T-helper 1 cell treated with Interleukin-12 subunit alpha and Interleukin-12 subunit beta and Interleukin-4 antibody, amounts not matched to agents 30 μg/mL and 1 μg/mL, for 36 hours (primary cell): ENCODE results near the gene PSMD12.
"Not testable (repeated sequence)": the region's sequence is repeated elsewhere in the genome, so short reads cannot be mapped to it uniquely, and the experiment has no call there.

ENCODE experiments used
- H3K27ac Mint-ChIP-seq: one replicate; pipeline ENCODE4 v1.8.0; 2021; ENCODE audit warnings: mild to moderate bottlenecking, mixed read lengths
- H3K27me3 Mint-ChIP-seq: one replicate; pipeline ENCODE4 v1.8.0; 2021; ENCODE audit warnings: low read depth, mixed read lengths
- H3K36me3 Mint-ChIP-seq: one replicate; pipeline ENCODE4 v1.8.0; 2021; ENCODE audit warnings: low read depth, mixed read lengths
- H3K4me1 Mint-ChIP-seq: one replicate; pipeline ENCODE4 v1.8.0; 2021; ENCODE audit warnings: low read depth, mixed read lengths
- H3K4me3 Mint-ChIP-seq: one replicate; pipeline ENCODE4 v1.8.0; 2021; ENCODE audit warnings: mild to moderate bottlenecking, moderate library complexity, mixed read lengths
- H3K9me3 Mint-ChIP-seq: one replicate; pipeline ENCODE4 v1.8.0; 2021; ENCODE audit warnings: mixed read lengths

The PSMD12 gene

GRCh38 chr17:67399676-67400075 is 33.3 kb upstream of the PSMD12 start:
- Mint-ChIP-seq H3K4me1 (peaks cover 37% of the 10 kb centered on the region), H3K36me3 (peaks cover 4% of the 10 kb centered on the region), H3K4me3 (peak overlapping the region; percentile 54), H3K9me3 (no peaks in the 10 kb centered on the region), H3K27ac (peak overlapping the region; percentile 50), H3K27me3 (no peaks in the 10 kb centered on the region)

- Mint-ChIP-seq H3K27me3 (no peaks in the 10 kb centered on the region), H3K36me3 (peaks cover 10% of the 10 kb centered on the region), H3K27ac (no peak overlapping the region), H3K9me3 (no peaks in the 10 kb centered on the region), H3K4me1 (peaks cover 43% of the 10 kb centered on the region), H3K4me3 (no peak overlapping the region)
These were observed 27.5 kb upstream of the PSMD12 start for GRCh38 chr17:67393809-67394397.

DNA sequence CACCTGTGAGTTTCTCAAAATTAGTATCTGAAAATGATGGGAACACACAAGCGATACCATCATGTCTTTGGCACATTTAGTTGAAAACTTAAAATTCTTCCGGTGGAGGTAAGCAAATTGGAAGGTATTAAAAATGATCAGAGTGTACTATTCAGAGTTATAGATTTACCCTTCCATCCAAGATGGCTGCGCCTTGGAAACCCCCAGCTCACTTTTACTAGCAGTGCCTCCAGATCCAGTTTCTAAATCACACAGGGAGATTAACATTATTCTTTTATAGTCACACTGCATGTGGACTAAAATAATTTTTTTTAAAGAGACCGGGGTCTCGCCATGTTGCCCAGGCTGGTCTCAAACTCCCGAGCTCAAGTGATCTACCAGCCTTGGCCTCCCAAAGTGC is 25.7 kb upstream of the PSMD12 start:
- Mint-ChIP-seq H3K4me1 (peaks cover 42% of the 10 kb centered on the region), H3K36me3 (peaks cover 6% of the 10 kb centered on the region), H3K4me3 (peak overlapping the region; percentile 7), H3K27me3 (no peaks in the 10 kb centered on the region), H3K27ac (peak overlapping the region; percentile 82), H3K9me3 (no peaks in the 10 kb centered on the region)

DNA sequence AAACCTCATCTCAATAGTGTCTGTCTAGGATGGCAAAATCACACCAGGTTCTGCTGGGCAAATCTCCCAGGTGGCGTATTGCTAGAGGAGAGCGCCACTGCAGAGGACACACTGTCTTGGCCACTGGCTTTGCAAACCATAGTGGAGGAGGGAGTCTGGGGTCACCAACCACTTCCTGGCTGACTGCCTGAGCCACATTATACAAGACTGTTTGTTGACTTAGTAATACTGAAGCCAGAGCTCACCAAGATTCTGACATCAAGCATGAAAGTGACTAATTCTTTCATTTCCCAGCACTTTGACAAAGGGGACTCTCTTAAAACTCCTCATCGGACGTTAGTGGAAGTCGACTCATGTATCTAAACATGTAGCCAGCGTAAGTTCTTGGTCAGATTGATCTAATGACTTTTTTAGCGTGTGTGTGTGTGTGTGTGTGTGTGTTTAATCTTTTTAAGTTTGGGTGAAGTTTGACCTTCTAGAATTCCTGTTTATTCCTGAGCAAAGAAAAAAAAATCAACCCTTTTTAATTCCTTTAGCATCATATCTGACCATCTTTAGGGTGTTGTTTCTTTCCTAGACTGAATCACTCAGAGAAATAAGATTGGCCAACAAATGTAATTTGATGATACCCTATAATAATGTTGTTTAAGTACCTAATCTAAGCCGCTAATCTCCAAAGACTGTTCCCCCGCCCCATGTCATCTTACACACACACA is 24.4 kb upstream of the PSMD12 start:
- peak overlapping the region; percentile 96 for H3K27ac Mint-ChIP-seq

DNA sequence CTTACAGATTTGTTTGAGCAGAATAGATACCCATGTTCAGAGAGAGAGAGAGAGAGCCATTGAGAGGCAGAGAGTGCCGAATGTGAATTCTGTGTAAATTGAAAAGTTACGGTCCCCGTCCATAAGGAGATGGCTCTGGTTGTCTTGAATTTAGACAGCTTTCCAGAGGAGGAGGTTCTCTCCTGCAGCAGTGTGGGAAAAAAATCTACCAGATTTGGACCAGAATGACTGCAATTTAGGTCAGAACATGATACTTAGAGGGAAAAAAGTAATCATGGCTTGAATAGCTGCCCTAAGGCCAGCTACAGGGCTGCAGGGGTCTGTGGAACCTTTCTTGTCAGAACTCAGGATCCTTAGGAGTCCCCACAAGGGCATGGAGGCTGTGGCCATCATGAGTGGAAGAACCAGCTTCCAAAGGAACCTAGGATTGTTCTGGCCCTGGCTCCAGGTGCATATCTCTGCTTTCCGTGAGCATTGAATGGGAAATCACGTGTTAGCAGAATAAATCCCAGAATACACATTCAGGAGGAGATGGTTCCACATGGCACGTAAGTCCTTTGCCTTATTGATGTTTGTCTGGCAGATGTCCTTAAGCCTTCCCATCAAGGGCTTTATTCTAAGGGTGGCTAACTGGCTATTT is 23.7 kb upstream of the PSMD12 start:
- Mint-ChIP-seq H3K4me1 (peaks cover 54% of the 10 kb centered on the region), H3K27ac (peak overlapping the region; percentile 96), H3K27me3 (no peaks in the 10 kb centered on the region), H3K36me3 (peaks cover 6% of the 10 kb centered on the region), H3K9me3 (no peaks in the 10 kb centered on the region), H3K4me3 (peak overlapping the region; percentile 87)

More for the DNA sequence above, 24.4 kb upstream of the PSMD12 start:
- H3K27me3 Mint-ChIP-seq, result no peaks in the 10 kb centered on the region
- H3K9me3 Mint-ChIP-seq, result no peaks in the 10 kb centered on the region
- peaks cover 50% of the 10 kb centered on the region for H3K4me1 Mint-ChIP-seq
- peaks cover 6% of the 10 kb centered on the region for H3K36me3 Mint-ChIP-seq
- H3K4me3 Mint-ChIP-seq, result peak overlapping the region; percentile 87

DNA sequence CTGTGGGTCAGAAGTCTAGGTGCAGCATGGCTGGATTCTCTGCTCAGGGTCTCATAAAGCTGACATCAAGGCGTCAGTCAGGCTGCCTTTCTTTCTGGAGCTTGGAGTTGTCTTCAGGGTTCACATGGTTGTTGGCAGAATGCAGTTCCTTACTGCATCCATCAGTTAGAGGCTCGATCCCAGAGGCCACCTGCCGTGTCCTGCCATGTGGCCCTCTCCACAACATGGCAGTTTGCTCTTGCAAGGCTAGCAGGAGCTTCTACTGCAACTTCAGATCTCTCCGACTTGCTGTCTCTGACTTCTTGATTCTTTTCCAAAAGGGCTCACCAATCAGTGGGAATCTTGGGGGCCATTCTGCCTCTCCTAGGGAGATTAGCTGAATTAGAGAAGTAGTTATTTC is 22.6 kb upstream of the PSMD12 start:
- no peak overlapping the region for H3K4me3 Mint-ChIP-seq

DNA sequence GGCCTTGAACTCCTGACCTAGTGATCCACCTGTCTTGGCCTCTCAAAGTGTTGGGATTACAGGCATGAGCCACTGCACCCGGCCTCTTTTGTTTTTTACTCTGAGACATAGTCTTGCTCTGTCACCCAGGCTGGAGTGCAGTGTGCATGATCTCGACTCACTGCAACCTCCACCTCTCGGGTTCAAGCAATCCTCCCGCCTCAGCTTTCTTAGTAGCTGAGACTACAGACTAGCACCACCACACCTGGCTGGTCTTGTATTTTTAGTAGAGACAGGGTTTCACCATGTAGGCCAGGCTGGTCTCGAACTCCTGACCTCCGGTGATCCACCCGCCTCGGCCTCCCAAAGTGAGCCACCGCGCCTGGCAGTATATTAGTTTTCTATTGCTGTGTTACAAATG is 22.2 kb upstream of the PSMD12 start:
- H3K4me1 Mint-ChIP-seq, result peaks cover 53% of the 10 kb centered on the region
- H3K27ac Mint-ChIP-seq, H3K27me3 Mint-ChIP-seq, H3K9me3 Mint-ChIP-seq, H3K4me3 Mint-ChIP-seq, H3K36me3 Mint-ChIP-seq: not testable (repeated sequence)

More for the DNA sequence above, 22.6 kb upstream of the PSMD12 start:
- peak overlapping the region; percentile 58 for H3K27ac Mint-ChIP-seq
- no peaks in the 10 kb centered on the region for H3K9me3 Mint-ChIP-seq
- peaks cover 6% of the 10 kb centered on the region for H3K36me3 Mint-ChIP-seq
- no peaks in the 10 kb centered on the region for H3K27me3 Mint-ChIP-seq
- H3K4me1 Mint-ChIP-seq, result peaks cover 54% of the 10 kb centered on the region

GRCh38 chr17:67386965-67387551 is 20.7 kb upstream of the PSMD12 start:
- Mint-ChIP-seq H3K4me1 (peaks cover 47% of the 10 kb centered on the region), H3K36me3 (peaks cover 6% of the 10 kb centered on the region), H3K27me3 (no peaks in the 10 kb centered on the region), H3K4me3 (no peak overlapping the region), H3K9me3 (no peaks in the 10 kb centered on the region), H3K27ac (no peak overlapping the region)

GRCh38 chr17:67385122-67385988 is 19.0 kb upstream of the PSMD12 start:
- Mint-ChIP-seq H3K27ac (no peak overlapping the region), H3K36me3 (no peaks in the 10 kb centered on the region), H3K4me1 (peaks cover 36% of the 10 kb centered on the region), H3K4me3 (no peak overlapping the region), H3K27me3 (no peaks in the 10 kb centered on the region), H3K9me3 (no peaks in the 10 kb centered on the region)

- peaks cover 3% of the 10 kb centered on the region for H3K36me3 Mint-ChIP-seq
- H3K4me3 Mint-ChIP-seq, result no peak overlapping the region
- H3K4me1 Mint-ChIP-seq, result peaks cover 26% of the 10 kb centered on the region
- no peaks in the 10 kb centered on the region for H3K27me3 Mint-ChIP-seq
- H3K27ac Mint-ChIP-seq, result no peak overlapping the region
- H3K9me3 Mint-ChIP-seq, result no peaks in the 10 kb centered on the region
These were observed 15.5 kb upstream of the PSMD12 start for GRCh38 chr17:67381929-67382257.

- peaks cover 28% of the 10 kb centered on the region for H3K4me1 Mint-ChIP-seq
These were observed 12.9 kb upstream of the PSMD12 start for GRCh38 chr17:67379251-67379630.

DNA sequence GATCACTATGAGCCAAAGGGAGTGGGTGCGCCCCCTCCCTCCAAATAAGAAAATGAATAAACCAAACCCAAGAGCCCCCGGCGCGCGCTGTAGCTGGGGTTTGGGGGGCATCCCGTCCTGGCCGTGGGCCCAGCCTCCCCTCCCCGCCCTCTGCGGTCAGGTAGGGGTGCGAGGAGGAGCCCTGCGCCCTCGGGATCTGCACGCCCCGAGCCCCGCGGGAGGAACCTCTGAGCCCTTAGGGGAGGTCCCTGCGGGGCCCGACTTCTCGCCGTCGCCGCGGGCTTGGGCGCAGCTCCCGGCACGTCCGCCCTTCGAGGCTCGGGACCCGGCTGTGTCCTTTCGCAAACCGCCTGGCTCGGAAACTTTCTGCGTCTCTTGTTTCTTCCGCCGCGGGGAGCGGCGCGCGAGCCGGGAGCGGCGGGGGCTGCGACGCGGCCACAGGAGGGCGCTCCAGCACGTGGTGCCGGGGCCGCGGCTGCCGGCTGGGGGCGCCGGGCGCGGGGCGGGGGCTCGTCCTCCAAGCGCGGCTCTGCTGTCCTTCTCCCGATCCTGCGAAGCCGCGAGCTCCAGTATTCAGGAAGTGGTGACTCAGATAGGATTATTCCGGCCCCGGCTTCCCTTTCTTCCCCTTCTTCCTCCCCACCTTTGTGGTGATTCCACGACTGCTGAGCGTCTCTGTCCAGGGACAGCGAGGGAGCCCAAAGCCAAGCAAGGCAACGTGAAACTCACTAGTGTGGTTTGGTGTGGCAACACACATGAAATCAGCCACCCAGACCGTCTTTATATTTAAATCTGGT is 12.3 kb upstream of the PSMD12 start:
- Mint-ChIP-seq H3K9me3 (no peaks in the 10 kb centered on the region), H3K4me3 (peak overlapping the region; percentile 89), H3K36me3 (peaks cover 3% of the 10 kb centered on the region), H3K27ac (peak overlapping the region; percentile 85), H3K4me1 (peaks cover 28% of the 10 kb centered on the region), H3K27me3 (no peaks in the 10 kb centered on the region)

More at GRCh38 chr17:67379251-67379630, 12.9 kb upstream of the PSMD12 start:
- peak overlapping the region; percentile 89 for H3K4me3 Mint-ChIP-seq
- H3K27me3 Mint-ChIP-seq, result no peaks in the 10 kb centered on the region
- H3K36me3 Mint-ChIP-seq, result peaks cover 3% of the 10 kb centered on the region
- H3K9me3 Mint-ChIP-seq, result no peaks in the 10 kb centered on the region
- peak overlapping the region; percentile 85 for H3K27ac Mint-ChIP-seq

DNA sequence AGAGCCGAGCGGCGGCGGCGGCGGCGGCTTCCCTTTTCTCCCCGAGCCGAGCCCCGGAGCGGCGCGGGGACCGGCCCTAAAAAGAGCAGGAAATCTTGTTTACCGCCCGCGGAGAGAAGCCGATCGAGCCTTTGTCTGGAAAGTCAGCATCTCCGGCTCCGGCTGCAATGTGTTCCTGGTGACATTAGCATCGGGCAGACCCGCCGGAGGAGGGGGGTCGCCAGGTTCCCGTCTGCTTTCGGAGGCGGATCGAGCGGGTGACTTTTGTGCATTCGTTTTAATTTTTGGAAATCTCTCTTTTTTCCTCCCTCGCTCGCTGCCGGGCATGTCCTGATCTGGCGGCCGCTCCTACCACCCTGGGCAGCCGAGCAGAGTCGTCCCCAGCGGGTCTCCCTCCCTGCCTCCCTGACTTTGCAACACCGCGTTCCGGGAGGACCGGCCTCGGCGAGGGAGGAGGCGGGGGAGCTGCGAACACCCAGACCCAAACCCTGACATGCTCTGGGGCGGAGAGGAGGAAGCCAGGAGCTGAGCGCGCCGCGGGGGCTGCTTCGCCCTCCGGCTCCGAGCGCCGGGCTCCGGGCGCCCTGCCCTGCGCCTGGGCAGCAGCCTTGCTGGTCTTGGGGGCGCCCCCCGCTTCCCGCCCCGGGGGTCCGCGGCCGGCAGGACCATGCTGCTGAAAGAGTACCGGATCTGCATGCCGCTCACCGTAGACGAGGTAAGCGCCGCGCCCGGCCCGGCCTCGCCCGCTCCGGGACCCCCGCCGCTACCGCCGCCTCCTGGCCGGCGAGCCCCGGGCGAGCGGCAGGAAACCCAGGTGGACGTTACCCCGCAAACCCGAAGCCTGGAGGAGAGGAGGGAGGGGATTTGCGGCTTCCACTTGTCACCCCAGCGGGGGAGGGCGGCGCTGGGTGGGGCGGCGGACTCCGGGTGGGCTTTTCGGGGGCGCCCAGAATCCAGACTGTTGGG is 11.4 kb upstream of the PSMD12 start:
- Mint-ChIP-seq H3K4me3 (peak overlapping the region; percentile 89), H3K4me1 (peaks cover 28% of the 10 kb centered on the region), H3K27me3 (no peaks in the 10 kb centered on the region), H3K27ac (peak overlapping the region; percentile 87), H3K9me3 (no peaks in the 10 kb centered on the region), H3K36me3 (peaks cover 3% of the 10 kb centered on the region)
